ENCODE measurements around the gene PCBP3. TPM values are rescaled to one million over a fixed set of nuclear protein-coding genes. Genes with fewer than 3 reads are reported as not detected.

The PCBP3 gene
- total and polyA plus RNA-seq, 2 of the 8 experiments (the other 6 are each of a cell fraction or from before 2014, with no cell fraction given): 3.5 to 6.3 TPM

DNA sequence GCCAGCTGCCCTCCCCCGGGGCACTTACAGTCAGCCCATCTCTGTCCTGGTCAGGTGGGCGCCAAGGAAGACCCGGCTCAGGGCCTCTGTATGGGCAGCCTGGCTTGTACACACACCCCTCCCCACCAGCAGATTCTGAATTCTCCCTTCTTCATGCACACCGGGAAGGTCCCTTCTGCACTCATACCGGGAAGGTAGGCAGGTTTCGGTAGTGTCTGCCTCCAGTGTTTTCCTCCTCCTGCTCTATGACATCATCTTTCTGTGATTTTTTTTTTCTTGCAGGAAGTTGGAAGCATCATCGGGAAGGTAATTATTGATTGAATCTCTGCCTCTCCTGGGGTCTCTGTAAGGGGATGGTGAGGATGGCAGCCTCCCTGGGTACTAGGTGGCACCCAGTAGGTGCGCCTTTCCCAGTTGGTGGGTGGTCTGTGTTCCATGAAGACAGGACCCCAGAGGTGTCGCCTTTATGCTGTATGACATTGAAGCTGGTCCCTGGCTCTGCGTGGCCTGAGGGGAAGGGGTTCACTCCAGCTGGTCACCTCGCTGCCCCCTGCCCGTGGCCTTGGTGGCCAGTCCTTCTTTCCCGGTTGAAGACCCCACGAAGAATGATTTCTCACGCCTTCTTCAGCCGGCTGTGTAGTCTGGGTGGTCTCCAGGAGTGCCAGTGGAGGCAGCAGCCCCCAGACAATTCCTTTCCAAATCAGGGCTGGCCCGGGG, 255.9 kb downstream of the PCBP3 start (continued):
- no peak for TF ChIP-seq CBX8 (IDR thresholded peaks at IDR 0.05; ENCODE audit: borderline replicate concordance, low read depth, low read length)
- TF ChIP-seq, protein P1, sequence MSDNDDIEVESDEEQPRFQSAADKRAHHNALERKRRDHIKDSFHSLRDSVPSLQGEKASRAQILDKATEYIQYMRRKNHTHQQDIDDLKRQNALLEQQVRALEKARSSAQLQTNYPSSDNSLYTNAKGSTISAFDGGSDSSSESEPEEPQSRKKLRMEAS (IDR thresholded peaks at IDR 0.05): no peak
- no peak for TF ChIP-seq NRF1 (IDR thresholded peaks at IDR 0.05; ENCODE audit: low read depth, low read length)
